Fibroblast of lung (primary cell): ENCODE results near the gene MAP6. TPM values are rescaled to one million over a fixed set of nuclear protein-coding genes. Genes with fewer than 3 reads are reported as not detected.

Source experiments
- DNase-seq, 2 donors: peaks; one replicate each; pipeline versions ENCODE4 v3.0.0 to v3.0.0-alpha.2; 2010; ENCODE audit warnings: low read depth in 2 of 2
- H2AFZ ChIP-seq: 2 replicates; pipeline ENCODE4 v1.5.1; 2012; ENCODE audit warnings: low read length, control low read depth, inconsistent platforms
- H3K27ac ChIP-seq: 2 replicates; pipeline ENCODE4 v1.5.1; 2011; ENCODE audit warnings: low read length, control low read depth; ENCODE audit not compliant: insufficient read depth
- H3K27me3 ChIP-seq: 2 replicates; pipeline ENCODE4 v1.5.1; 2011; ENCODE audit warnings: mild to moderate bottlenecking, low read length; ENCODE audit not compliant: control insufficient read depth, insufficient read depth
- H3K36me3 ChIP-seq: 2 replicates; pipeline ENCODE4 v1.5.1; 2011; ENCODE audit warnings: low read length; ENCODE audit not compliant: control insufficient read depth, insufficient read depth
- H3K4me1 ChIP-seq: 2 replicates; pipeline ENCODE4 v1.5.1; 2011; ENCODE audit warnings: low read length; ENCODE audit not compliant: control insufficient read depth, insufficient read depth; ENCODE audit errors: extremely low read depth
- H3K4me2 ChIP-seq: 2 replicates; pipeline ENCODE4 v1.5.1; 2011; ENCODE audit warnings: low read length, control low read depth; ENCODE audit not compliant: insufficient read depth; ENCODE audit errors: extremely low read depth
- H3K4me3 ChIP-seq, 4 experiments: fragments of 200-600 bp in 1 of 4; sonication (generic) in 1 of 4; replicated peaks in 1 of 4; 2 replicates each; pipeline ENCODE4 v1.5.1; 2011 to 2016; ENCODE audit warnings: low read length in 4 of 4, low read depth in 3 of 4, mild to moderate bottlenecking in 3 of 4, control low read depth in 2 of 4, inconsistent platforms in 1 of 4, mixed read lengths in 1 of 4; ENCODE audit not compliant: insufficient read depth in 1 of 4; ENCODE audit errors: control extremely low read depth in 1 of 4
- H3K79me2 ChIP-seq: 2 replicates; pipeline ENCODE4 v1.5.1; 2012; ENCODE audit warnings: mild to moderate bottlenecking, low read length, inconsistent platforms; ENCODE audit not compliant: control insufficient read depth, insufficient read depth
- H3K9ac ChIP-seq: 2 replicates; pipeline ENCODE4 v1.5.1; 2011; ENCODE audit warnings: mild to moderate bottlenecking, low read length, control low read depth; ENCODE audit not compliant: insufficient read depth
- H3K9me3 ChIP-seq: 2 replicates; pipeline ENCODE4 v1.5.1; 2012; ENCODE audit warnings: low read depth, low read length; ENCODE audit not compliant: control insufficient read depth, insufficient read depth
- H4K20me1 ChIP-seq: 2 replicates; pipeline ENCODE4 v1.5.1; 2011; ENCODE audit warnings: low read length; ENCODE audit not compliant: control insufficient read depth, insufficient read depth; ENCODE audit errors: extremely low read depth
- EZH2 ChIP-seq: IDR thresholded peaks from 2 replicates; pipeline ENCODE4 v1.5.1; 2012; ENCODE audit warnings: low read length, control low read depth, mild to moderate bottlenecking; ENCODE audit errors: missing control alignments
- polyA plus RNA-seq, 2 donors: library from polyadenylated mRNA; depleted of rRNA in 1 of 2; stranded (reverse) in 1 of 2; unstranded in 1 of 2; fragments of >200 nt; gene quantifications; 2 replicates each; pipeline ENCODE4 v1.2.1, GENCODE V29; 2011 to 2012; ENCODE audit warnings: missing spikeins in 1 of 2
- total RNA-seq: library from RNA; depleted of rRNA; stranded (reverse); fragments of >200 nt; gene quantifications from 2 replicates; pipeline ENCODE4 v1.2.1, GENCODE V29; 2014
- TF ChIP-seq, protein P1 (sequence below), 2 donors: IDR thresholded peaks in 1 of 2; conservative IDR thresholded peaks in 1 of 2; 1 replicate in 1 of 2; 2 replicates in 1 of 2; pipeline ENCODE4 v1.5.1; 2011 to 2012; ENCODE audit warnings: low read length in 2 of 2, control low read depth in 1 of 2, inconsistent platforms in 1 of 2, low read depth in 1 of 2, mild to moderate bottlenecking in 1 of 2

The MAP6 gene
- total and polyA plus RNA-seq, 2 donors (not counting 1 experiment from before 2014, with no cell fraction given): 0.17 to 1.0 TPM

DNA sequence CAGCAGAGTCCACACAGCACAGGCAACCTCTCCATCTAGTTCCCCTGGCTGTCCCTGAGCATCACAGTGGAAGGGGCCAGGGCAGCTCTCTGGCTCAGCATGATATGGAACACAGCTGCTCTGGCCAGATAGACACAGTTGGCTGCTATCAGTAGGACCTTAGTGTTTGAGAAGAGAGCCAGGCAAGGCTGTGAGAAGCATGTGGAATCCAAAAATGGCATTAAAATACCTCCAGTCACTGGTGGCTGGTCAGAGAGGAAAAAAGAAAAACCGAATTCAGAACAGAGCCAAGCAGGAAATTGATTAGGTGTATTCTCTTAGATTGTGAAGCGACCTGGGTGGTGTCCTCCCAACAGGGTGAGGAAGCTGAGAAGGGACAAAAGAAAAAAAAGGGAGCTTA is 78.9 kb downstream of the MAP6 start:
- no peaks in the 10 kb centered on the region for H3K9me3 ChIP-seq
- no peaks in the 10 kb centered on the region for H3K79me2 ChIP-seq
- no peak overlapping the region for H2AFZ ChIP-seq
- no peaks in the 10 kb centered on the region for H4K20me1 ChIP-seq
- DNase-seq: no peak
- no peak overlapping the region for H3K4me3 ChIP-seq
- no peak overlapping the region for H3K4me2 ChIP-seq
- H3K9ac ChIP-seq: no peak overlapping the region
- H3K27ac ChIP-seq: no peak overlapping the region
- H3K36me3 ChIP-seq: no peaks in the 10 kb centered on the region
- peaks cover 4% of the 10 kb centered on the region for H3K27me3 ChIP-seq
- no peaks in the 10 kb centered on the region for H3K4me1 ChIP-seq
- no peak for TF ChIP-seq EZH2
- TF ChIP-seq, protein P1, sequence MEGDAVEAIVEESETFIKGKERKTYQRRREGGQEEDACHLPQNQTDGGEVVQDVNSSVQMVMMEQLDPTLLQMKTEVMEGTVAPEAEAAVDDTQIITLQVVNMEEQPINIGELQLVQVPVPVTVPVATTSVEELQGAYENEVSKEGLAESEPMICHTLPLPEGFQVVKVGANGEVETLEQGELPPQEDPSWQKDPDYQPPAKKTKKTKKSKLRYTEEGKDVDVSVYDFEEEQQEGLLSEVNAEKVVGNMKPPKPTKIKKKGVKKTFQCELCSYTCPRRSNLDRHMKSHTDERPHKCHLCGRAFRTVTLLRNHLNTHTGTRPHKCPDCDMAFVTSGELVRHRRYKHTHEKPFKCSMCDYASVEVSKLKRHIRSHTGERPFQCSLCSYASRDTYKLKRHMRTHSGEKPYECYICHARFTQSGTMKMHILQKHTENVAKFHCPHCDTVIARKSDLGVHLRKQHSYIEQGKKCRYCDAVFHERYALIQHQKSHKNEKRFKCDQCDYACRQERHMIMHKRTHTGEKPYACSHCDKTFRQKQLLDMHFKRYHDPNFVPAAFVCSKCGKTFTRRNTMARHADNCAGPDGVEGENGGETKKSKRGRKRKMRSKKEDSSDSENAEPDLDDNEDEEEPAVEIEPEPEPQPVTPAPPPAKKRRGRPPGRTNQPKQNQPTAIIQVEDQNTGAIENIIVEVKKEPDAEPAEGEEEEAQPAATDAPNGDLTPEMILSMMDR (conservative IDR thresholded peaks at IDR 0.05 in 1 of 2, IDR thresholded peaks at IDR 0.05 in 1 of 2; ENCODE audit: low read depth in 1 of 2, low read length in 2 of 2): no peak

DNA sequence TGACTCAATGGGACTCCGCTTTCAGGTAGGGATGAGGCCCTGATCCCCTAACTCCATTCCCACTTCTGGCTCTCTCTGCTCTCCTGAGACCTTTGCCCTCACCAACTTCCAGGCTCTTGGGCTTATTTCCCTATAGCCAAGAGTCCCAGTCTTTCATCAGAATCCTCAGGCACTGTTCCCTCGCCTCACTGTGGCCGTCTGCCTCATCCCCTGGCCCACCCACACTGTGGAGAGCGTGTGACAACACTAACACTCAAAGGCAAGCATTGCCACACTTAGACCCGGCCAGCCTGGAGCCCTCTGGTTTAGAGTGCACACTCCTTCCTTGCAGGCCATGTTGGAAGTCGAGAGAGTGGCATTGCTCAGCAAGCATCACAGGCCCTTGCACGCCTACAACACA is 79.8 kb downstream of the MAP6 start:
- Histone ChIP-seq H3K9ac (no peak overlapping the region), H3K4me1 (no peaks in the 10 kb centered on the region), H4K20me1 (no peaks in the 10 kb centered on the region), H3K79me2 (no peaks in the 10 kb centered on the region), H2AFZ (no peak overlapping the region), H3K27me3 (peaks cover 4% of the 10 kb centered on the region), H3K27ac (no peak overlapping the region), H3K36me3 (no peaks in the 10 kb centered on the region), H3K4me3 (no peak overlapping the region), H3K9me3 (no peaks in the 10 kb centered on the region), H3K4me2 (no peak overlapping the region)
- DNase-seq: no peak
- no peak for TF ChIP-seq EZH2

- Histone ChIP-seq H3K9ac (no peak overlapping the region), H2AFZ (no peak overlapping the region), H3K4me1 (no peaks in the 10 kb centered on the region), H3K9me3 (no peaks in the 10 kb centered on the region), H4K20me1 (no peaks in the 10 kb centered on the region), H3K27ac (no peak overlapping the region), H3K79me2 (no peaks in the 10 kb centered on the region), H3K4me3 (no peak overlapping the region), H3K4me2 (no peak overlapping the region), H3K27me3 (peaks cover 4% of the 10 kb centered on the region), H3K36me3 (no peaks in the 10 kb centered on the region)
- DNase-seq: no peak
- no peak for TF ChIP-seq EZH2
- TF ChIP-seq, protein P1 (conservative IDR thresholded peaks at IDR 0.05 in 1 of 2, IDR thresholded peaks at IDR 0.05 in 1 of 2; ENCODE audit: low read depth in 1 of 2, low read length in 2 of 2): no peak
Observed at GRCh38 chr11:75588051-75588481, 80.8 kb downstream of the MAP6 start.
